ENCODE data around the gene INHBB. TPM values are rescaled to one million over a fixed set of nuclear protein-coding genes. Genes with fewer than 3 reads are reported as not detected.
A peak's percentile ranks its signal among the peaks of the same experiment; 100 is the strongest.

INHBB gene
- total RNA-seq, 1 donor from 2014 or later, result 0.23 TPM

GRCh38 chr2:120312076-120312475 is 33.9 kb upstream of the INHBB start:
- no peak for DNase-seq (ENCODE audit: low read depth)
- no peak overlapping the region for H3K4me3 ChIP-seq (ENCODE audit: low read depth, low read length)
- no peak for TF ChIP-seq CTCF (conservative IDR thresholded peaks at IDR 0.05; ENCODE audit: low read depth, low read length)

GRCh38 chr2:120312860-120313694 is 32.9 kb upstream of the INHBB start:
- TF ChIP-seq CTCF (conservative IDR thresholded peaks at IDR 0.05; ENCODE audit: low read depth, low read length), result peak; percentile 95
- peak overlapping the region; percentile 58 for H3K4me3 ChIP-seq (ENCODE audit: low read depth, low read length)
- DNase-seq (ENCODE audit: low read depth), result peak; percentile 46

DNA sequence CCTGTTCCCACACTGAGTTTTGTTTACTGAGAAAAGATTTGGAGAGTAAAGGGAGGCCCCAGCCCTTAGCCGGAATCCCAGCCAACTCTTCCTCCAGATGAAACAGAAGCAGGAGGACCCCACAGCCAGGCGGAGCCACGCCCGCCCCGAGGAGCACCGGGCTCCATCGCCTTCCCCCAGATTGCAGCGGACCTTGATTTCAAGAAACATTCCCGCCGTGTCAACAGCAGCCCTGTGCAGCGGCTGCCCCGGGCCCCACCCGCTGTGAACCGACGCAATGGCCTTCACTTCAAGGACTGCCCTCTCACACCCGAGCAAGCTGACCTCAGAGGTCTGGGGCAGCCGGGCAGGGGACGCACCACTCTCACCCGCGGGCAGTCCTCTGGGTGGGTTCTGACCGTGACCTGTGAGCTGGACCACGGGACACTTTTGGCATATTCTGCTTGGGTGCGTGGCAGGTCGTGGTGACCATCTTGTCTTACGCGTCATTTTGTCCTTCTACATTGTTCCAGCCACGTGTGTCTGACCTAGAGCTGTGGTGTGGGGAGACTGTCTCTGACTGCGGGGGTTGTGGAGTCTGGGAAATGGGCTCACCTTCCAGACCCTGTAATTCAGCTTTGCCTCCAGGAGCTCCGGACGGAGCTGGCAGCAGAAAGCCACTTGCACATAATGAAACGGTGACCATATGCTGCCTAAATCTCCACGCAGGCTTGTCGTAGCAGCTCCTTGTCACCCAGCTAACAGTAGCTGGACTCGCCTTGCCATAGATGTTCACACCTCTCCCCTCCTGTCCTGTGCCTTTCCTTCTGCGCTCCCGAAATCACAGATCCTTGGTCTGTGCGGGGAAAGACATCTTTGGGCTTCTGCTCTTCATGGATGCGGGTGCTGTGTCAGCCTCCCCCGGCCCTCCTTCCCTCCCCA is 32.0 kb upstream of the INHBB start:
- H3K4me3 ChIP-seq (ENCODE audit: low read depth, low read length), result peak overlapping the region; percentile 58
- no peak for TF ChIP-seq CTCF (conservative IDR thresholded peaks at IDR 0.05; ENCODE audit: low read depth, low read length)
- DNase-seq (ENCODE audit: low read depth), result no peak

DNA sequence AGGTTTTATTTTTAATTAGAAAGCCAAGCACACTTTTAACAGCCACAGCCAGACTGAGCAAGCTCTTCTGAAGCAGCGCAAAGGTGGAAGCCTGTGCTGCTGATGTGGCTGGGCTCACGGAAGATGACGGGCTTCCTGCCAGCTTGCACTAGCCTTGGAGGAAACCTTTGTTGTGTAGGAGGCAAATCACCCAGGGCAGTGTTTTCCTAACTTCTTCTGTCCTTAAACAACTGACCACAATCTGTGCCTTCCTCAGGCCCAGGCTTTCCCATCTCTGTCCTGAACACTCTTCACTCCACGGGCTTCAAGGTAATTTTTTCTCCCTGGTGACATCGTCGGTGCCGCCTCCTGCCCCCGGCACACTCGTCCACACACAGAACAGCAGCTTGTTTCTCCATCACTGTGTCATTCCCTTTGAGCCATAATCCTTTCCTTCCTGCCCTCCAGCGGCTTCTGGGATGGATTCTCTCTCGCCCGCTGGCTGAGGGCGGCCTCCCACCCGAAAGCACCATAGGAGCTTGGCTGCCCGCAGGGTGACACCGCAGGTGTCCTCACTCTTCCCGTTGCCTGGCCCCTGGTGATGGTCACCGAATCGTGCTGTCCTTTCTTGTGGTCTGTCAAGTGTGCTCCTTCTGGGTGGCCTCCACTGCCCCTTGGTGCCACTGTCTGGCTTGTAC is 31.1 kb upstream of the INHBB start:
- no peak overlapping the region for H3K4me3 ChIP-seq (ENCODE audit: low read depth, low read length)
- TF ChIP-seq CTCF (conservative IDR thresholded peaks at IDR 0.05; ENCODE audit: low read depth, low read length), result no peak
- no peak for DNase-seq (ENCODE audit: low read depth)

- TF ChIP-seq CTCF (conservative IDR thresholded peaks at IDR 0.05; ENCODE audit: low read depth, low read length), result no peak
- no peak overlapping the region for H3K4me3 ChIP-seq (ENCODE audit: low read depth, low read length)
- no peak for DNase-seq (ENCODE audit: low read depth)
These were observed 30.4 kb upstream of the INHBB start for GRCh38 chr2:120315367-120316033.

DNA sequence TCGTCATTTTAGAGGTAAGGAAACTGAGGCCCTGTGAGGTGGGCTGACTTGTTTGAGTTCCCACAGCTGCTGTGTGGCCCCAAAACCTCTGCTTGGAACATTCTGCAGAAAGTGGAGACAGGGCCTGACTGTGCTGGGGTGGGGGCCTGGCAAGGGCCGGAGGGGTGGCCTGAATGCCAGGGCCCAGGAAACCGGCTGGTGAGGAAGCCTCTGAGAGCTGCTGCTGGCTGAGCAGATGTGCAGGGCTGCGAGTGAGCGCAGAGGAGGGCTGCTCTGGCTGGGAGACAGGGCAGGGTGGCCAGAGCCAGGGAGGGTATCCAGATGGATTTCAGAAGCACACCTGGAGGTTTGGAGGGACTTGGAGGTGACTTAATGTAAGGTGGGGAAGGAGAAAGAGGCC is 29.9 kb upstream of the INHBB start:
- H3K4me3 ChIP-seq (ENCODE audit: low read depth, low read length), result no peak overlapping the region
- TF ChIP-seq CTCF (conservative IDR thresholded peaks at IDR 0.05; ENCODE audit: low read depth, low read length), result no peak
- DNase-seq (ENCODE audit: low read depth), result no peak

Measured in epithelial cell of proximal tubule (primary cell).